GM19239 (cell line): ENCODE results near the gene POLR2H.

Experiments
- DNase-seq: peaks from one replicate; pipeline ENCODE4 v3.0.0; 2011; ENCODE audit warnings: low spot score; ENCODE audit not compliant: insufficient read length
- FAIRE-seq: peaks from 2 replicates; lab custom pipeline; 2011; peaks lifted over from hg19 to GRCh38; lab: Jason Lieb, UNC

Gene POLR2H

GRCh38 chr3:184350618-184351017 lies 10.9 kb upstream of the POLR2H start:
- FAIRE-seq (no peak), DNase-seq (no peak)

- no peak for DNase-seq
- no peak for FAIRE-seq
Measured at GRCh38 chr3:184351511-184352148, 9.9 kb upstream of the POLR2H start.

- FAIRE-seq (no peak), DNase-seq (no peak)
Measured at GRCh38 chr3:184352149-184352785, 9.2 kb upstream of the POLR2H start.

GRCh38 chr3:184352897-184353545 lies 8.5 kb upstream of the POLR2H start:
- DNase-seq: no peak
- FAIRE-seq: no peak

- DNase-seq: no peak
- no peak for FAIRE-seq
Measured at GRCh38 chr3:184353546-184353941, 8.0 kb upstream of the POLR2H start.

GRCh38 chr3:184354121-184354728 lies 7.3 kb upstream of the POLR2H start:
- FAIRE-seq: peak; percentile 70
- no peak for DNase-seq

GRCh38 chr3:184354754-184355153 lies 6.8 kb upstream of the POLR2H start:
- FAIRE-seq (no peak), DNase-seq (no peak)

- no peak for FAIRE-seq
- DNase-seq: no peak
Measured at GRCh38 chr3:184355261-184356040, 6.1 kb upstream of the POLR2H start.

- DNase-seq (no peak), FAIRE-seq (no peak)
Measured at GRCh38 chr3:184357248-184358123, 4.0 kb upstream of the POLR2H start.

- FAIRE-seq (no peak), DNase-seq (no peak)
Measured at GRCh38 chr3:184358124-184358767, 3.3 kb upstream of the POLR2H start.

GRCh38 chr3:184358921-184359350 lies 2.6 kb upstream of the POLR2H start:
- FAIRE-seq (no peak), DNase-seq (no peak)

GRCh38 chr3:184359610-184360009 lies 1.9 kb upstream of the POLR2H start:
- no peak for FAIRE-seq

GRCh38 chr3:184360070-184360928 lies 1.2 kb upstream of the POLR2H start:
- DNase-seq (no peak), FAIRE-seq (no peak)

More at GRCh38 chr3:184359610-184360009, 1.9 kb upstream of the POLR2H start:
- no peak for DNase-seq

- FAIRE-seq (no peak), DNase-seq (no peak)
Measured at GRCh38 chr3:184360929-184361531, 480 bp upstream of the POLR2H start.

- no peak for FAIRE-seq
Measured at GRCh38 chr3:184361932-184362667, 590 bp downstream of the POLR2H start.

GRCh38 chr3:184362668-184363546 lies 1.4 kb downstream of the POLR2H start:
- DNase-seq: peak; percentile 96
- FAIRE-seq: peak; percentile 95

More at GRCh38 chr3:184361932-184362667, 590 bp downstream of the POLR2H start:
- DNase-seq: no peak
